Mucosa of stomach (tissue), 1 donor: ENCODE results near the gene TBC1D17.
"Not testable (repeated sequence)": the region's sequence is repeated elsewhere in the genome, so short reads cannot be mapped to it uniquely, and the experiment has no call there.

Experiments
- H3K27me3 ChIP-seq: one replicate; pipeline ENCODE4 v1.7.0; 2013; ENCODE audit warnings: mild to moderate bottlenecking, low read length; ENCODE audit not compliant: control insufficient read depth, insufficient read depth
- H3K36me3 ChIP-seq: one replicate; pipeline ENCODE4 v1.7.0; 2013; ENCODE audit warnings: low read length; ENCODE audit not compliant: control insufficient read depth, insufficient read depth
- H3K4me1 ChIP-seq: one replicate; pipeline ENCODE4 v1.7.0; 2013; ENCODE audit warnings: mild to moderate bottlenecking, low read length; ENCODE audit not compliant: control insufficient read depth, insufficient read depth
- H3K4me3 ChIP-seq: one replicate; pipeline ENCODE4 v1.7.0; 2013; ENCODE audit warnings: low read length
- H3K9ac ChIP-seq: one replicate; pipeline ENCODE4 v1.7.0; 2013; ENCODE audit warnings: mild to moderate bottlenecking, low read length, moderate library complexity
- H3K9me3 ChIP-seq: one replicate; pipeline ENCODE4 v1.7.0; 2013; ENCODE audit warnings: mild to moderate bottlenecking, low read length, moderate library complexity; ENCODE audit not compliant: control insufficient read depth
- donor health status: Pancreatic carcinoma.

Gene TBC1D17

DNA sequence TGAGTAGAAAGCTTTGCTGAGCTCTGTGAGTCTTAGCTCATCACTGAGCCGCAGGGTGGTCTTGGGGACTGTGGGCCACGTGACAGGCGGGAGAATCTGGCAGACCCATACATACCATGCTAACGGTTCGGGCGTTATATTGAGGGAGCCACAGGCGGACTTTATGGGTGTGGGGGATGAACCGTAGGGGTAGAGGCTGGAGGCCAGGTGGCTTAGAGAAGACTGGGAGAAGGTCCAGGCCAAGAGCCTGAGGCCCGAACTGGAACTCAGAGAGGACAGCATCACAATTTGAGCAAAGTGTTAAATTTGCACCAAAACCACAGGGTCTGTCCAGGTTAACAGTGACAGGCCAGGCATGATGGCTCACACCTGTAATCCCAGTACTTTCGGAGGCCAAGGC lies 36.2 kb downstream of the TBC1D17 start:
- Histone ChIP-seq H3K4me1 (peaks cover 3% of the 10 kb centered on the region), H3K9ac (no peak overlapping the region), H3K27me3 (no peaks in the 10 kb centered on the region), H3K9me3 (no peaks in the 10 kb centered on the region), H3K4me3 (no peak overlapping the region), H3K36me3 (peaks cover 8% of the 10 kb centered on the region)

DNA sequence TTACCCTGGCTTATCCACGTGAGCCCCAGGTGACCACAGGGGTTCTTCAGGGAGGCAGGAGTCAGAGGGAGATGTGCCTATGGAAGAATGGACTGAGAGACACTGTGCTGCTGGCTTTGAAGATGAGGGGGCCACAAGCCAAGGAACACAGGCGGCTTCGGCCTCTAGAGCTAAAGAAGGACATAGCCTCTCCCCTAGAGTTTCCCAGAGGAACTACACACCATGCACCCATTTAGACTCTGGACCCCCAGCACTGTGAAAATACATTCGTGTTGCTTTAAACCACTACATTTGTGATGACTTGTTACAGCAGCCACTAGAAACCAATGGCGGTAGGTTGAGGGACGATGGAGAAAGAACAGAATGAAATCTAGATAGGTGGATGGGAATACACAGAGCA lies 37.8 kb downstream of the TBC1D17 start:
- H3K27me3 ChIP-seq, result no peaks in the 10 kb centered on the region
- H3K4me1 ChIP-seq, result peaks cover 3% of the 10 kb centered on the region
- H3K4me3 ChIP-seq, result no peak overlapping the region
- H3K9me3 ChIP-seq, result no peaks in the 10 kb centered on the region
- no peak overlapping the region for H3K9ac ChIP-seq
- peaks cover 8% of the 10 kb centered on the region for H3K36me3 ChIP-seq

DNA sequence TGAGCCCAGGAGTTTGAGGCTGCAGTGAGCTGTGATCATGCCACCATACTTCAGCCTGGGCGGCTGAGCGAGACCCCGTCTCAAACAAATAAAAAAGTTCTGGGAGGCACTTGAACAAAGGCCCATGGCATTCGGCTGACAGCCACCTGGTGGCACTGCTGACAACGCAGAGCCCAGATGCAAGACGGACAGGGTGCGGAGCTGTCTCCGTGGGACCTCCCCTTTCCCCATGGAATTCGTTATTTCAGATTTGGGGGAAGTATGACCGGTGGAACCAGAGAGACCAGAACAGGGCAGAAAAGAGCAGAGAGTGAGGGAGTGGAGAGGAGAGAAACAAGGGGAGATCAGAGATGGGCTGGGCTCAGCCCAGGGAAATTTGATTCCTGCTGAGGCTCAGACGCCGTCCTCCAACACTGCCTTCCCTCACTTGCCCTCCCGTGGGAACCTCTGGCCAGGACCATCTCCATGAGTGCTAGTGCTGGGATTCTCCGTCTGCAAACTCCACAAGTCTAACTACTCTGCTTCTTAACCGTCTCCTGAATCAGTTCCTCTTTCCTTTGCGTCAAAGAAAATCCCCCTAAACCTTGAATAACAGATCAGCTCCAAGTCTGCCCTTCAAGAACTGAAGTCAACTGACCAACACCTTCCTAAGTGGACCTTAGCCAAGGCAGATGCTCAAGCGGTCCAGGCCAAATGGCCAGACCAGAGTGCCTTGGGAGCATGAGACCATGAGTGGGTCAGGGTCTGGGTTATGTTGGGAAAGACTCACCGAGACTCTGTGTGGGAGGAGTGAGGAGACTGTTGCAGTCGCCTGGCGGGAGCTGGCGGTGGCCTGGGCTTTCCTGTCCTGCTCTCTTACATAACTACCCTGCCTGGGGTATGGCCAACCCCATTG lies 39.6 kb downstream of the TBC1D17 start:
- Histone ChIP-seq H3K36me3 (peaks cover 8% of the 10 kb centered on the region), H3K4me1 (no peaks in the 10 kb centered on the region), H3K9me3 (no peaks in the 10 kb centered on the region)

DNA sequence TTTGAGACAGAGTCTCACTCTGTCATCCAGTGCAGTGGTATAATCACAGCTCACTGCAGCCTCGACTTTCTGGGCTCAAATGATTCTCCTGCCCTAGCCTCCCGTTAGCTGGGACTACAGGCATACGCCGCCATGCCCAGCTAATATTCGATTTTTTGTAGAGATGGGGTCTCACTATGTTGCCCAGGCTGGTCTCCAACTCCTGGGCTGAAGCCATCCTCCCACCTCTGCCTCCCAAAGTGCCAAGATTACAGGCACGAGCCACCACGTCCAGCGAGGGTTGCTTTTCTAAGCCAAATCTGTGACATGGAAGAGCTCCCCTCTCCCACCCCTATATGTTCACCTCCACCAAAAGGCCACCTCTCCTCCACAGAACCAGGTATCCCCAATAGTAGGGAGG lies 40.6 kb downstream of the TBC1D17 start:
- peaks cover 3% of the 10 kb centered on the region for H3K36me3 ChIP-seq

More for the DNA sequence above, 39.6 kb downstream of the TBC1D17 start:
- Histone ChIP-seq H3K9ac (no peak overlapping the region), H3K4me3 (no peak overlapping the region), H3K27me3 (no peaks in the 10 kb centered on the region)

DNA sequence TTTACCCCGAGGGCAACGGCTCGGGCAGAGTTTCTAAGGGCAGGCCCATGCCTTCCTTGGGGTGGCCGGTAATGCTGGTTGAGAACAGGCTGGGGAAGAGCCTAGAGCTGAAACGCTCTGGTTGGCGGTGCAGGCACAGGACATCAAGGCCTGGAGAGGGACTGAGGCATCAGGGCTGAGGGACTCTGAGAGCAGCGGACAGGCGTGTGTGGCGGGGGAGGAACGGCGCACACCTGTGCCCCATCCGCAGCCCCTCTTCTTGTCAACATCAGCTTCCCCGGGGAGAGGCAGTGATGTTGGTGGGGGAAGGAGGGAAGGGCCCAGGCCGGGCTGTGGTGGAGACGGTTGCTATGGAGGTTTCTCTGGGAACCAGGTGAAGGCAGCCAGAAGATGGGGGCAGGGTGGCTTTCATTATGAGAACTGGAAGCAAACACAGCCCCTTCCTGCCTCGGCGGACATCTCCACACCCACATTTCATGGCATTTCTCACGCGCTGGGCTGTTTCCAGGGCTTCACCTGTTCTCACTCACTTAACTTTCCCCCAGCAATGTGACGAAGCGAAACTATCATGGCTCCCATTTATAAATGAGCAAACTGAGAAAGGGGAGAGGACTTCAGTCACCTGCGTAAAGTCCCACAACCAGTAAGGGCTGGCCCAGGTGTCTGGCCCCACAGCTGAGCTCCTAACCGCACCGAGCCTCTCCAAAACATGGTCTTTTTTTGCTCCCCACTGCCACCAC lies 43.3 kb downstream of the TBC1D17 start:
- no peak overlapping the region for H3K9ac ChIP-seq
- no peaks in the 10 kb centered on the region for H3K27me3 ChIP-seq
- H3K36me3 ChIP-seq, result no peaks in the 10 kb centered on the region
- H3K9me3 ChIP-seq, result no peaks in the 10 kb centered on the region
- no peaks in the 10 kb centered on the region for H3K4me1 ChIP-seq
- no peak overlapping the region for H3K4me3 ChIP-seq

More for the DNA sequence above, 40.6 kb downstream of the TBC1D17 start:
- Histone ChIP-seq H3K4me3 (no peak overlapping the region), H3K9me3 (no peaks in the 10 kb centered on the region), H3K27me3 (no peaks in the 10 kb centered on the region), H3K9ac (no peak overlapping the region), H3K4me1 (no peaks in the 10 kb centered on the region)

DNA sequence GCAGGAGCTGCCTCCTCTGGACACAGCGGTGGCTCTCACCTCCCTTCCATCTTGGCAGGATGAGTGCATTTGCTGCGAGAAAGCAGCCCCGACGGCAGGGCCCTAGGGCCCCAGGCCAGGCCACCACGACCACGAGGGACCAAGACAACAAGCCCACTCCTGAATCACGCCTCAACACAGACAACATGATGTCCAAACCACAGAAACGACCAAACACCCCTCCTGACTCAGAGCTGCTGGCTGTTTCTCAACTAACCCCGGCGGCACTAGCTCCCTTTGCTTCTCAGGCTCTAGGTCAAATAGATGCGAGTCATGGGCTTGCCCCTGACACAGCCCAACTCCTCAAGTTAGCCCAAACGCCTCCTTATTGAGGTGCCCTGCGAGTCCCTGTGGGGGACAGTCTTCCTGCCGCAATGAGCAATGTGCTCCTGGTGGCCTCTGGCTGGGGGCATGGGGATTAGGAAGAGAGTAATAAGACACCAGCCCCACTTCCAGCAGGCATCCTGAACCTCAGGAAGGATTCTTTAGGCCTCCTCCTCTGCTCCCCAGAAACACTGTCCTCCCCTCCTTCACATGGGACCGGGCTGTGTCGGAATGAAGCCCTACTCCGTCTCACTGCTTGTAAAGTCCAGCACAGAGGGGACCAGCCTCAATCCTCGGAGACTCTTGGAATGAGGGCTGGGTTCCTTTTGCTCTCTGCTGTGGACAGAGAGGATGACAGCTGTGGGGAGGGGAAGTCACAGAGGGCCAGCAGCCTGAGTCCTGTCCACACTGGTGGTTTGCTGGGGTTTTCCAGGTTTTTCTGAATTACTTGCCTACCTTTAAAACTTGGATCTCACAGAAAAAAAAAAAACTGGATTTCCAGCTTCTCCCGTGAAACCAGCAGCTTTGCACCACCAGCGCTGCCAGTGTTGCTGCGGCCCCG lies 44.6 kb downstream of the TBC1D17 start:
- H3K4me1 ChIP-seq, result no peaks in the 10 kb centered on the region
- H3K36me3 ChIP-seq, result no peaks in the 10 kb centered on the region
- H3K27me3 ChIP-seq, result no peaks in the 10 kb centered on the region
- no peak overlapping the region for H3K4me3 ChIP-seq
- no peaks in the 10 kb centered on the region for H3K9me3 ChIP-seq
- H3K9ac ChIP-seq, result no peak overlapping the region

DNA sequence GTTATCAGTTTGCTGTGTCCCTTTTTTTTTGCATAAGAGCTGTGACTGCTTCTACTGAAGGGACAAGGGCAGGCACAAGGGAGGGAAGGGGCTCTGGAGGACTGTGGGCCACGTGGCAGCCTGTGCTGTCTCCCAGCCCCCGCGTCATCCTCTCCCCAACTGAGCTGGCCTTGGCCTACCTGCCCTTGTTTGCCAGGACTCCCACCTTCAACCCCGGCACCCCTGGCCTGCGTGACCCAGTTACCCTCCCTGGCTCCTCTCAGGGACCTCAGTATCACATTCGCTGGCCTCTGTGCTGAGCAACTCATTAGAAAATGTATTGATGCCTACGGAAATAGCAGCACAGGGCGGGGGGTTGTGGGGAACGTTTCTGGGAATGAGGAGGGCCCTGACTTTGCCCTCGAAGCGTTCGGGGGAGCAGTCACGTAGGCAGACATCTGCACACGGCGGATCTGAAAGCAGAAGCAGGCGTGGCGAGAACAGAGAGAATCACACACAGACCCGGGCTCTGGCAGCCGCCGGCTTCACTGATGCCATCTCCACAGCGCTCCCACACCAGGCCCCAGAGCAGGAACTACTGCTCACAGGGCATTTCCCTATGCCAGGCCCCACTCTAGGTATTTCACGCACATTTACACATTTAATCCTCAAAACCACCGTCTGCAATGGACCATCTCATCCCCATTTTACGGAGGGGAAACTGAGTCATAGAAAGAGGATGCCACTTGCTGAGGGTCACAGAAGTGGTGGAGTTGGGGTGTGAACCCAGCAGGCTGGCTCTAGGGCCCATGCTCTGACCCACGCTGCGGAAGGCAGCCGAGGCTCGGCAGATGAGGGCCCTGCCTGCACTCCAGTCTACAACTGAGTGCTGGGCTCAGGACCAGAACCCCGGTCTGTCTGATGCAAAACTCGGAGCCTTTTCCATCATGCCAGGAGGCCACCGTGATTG lies 45.8 kb downstream of the TBC1D17 start:
- Histone ChIP-seq H3K9ac (no peak overlapping the region), H3K36me3 (no peaks in the 10 kb centered on the region), H3K4me1 (peaks cover 10% of the 10 kb centered on the region), H3K9me3 (no peaks in the 10 kb centered on the region), H3K27me3 (no peaks in the 10 kb centered on the region), H3K4me3 (no peak overlapping the region)

DNA sequence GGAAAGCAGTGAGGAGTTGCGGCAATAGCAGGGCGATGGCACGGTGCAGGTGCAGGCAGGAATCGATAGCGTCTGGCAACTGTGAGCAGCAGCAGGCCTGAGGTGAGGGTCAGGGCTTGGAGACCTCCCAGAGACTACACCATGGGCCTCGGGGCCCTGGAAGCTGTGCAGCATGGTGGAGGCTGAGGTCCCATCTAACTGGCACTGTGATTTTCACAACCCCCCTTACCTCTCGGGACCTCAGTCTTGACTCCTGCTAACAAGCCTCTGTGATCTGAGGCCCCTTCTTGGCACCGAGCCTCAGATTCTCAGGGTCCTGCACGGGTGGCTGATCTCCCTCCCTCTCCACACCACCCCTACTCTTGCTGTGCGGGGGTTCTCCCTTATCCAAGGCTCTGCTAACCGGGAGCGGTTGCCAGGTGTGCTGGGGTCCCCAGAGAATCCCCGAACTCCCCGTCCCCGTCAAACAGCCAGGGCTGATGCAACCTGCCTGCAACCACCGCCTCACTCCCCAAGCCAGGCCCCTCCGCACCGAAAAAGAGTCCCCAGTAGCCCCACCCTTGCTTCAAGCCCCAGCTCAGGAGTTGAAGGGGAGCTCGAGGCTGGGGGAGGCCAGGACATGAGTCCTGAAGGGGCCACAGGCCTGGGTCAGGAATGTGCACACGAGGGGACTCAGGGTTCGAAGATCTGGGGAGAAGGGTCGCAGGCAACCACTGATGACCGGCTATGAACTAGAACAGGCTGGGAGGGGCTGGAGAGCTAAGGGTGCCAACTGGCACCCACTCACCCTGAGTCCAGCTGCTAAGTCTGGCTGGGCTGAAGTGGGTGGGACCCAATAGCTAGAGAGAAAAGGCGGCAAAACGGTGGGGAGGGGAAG lies 46.7 kb downstream of the TBC1D17 start:
- Histone ChIP-seq H3K9me3 (no peaks in the 10 kb centered on the region), H3K36me3 (no peaks in the 10 kb centered on the region), H3K4me1 (peaks cover 10% of the 10 kb centered on the region), H3K4me3 (no peak overlapping the region), H3K9ac (no peak overlapping the region), H3K27me3 (no peaks in the 10 kb centered on the region)

DNA sequence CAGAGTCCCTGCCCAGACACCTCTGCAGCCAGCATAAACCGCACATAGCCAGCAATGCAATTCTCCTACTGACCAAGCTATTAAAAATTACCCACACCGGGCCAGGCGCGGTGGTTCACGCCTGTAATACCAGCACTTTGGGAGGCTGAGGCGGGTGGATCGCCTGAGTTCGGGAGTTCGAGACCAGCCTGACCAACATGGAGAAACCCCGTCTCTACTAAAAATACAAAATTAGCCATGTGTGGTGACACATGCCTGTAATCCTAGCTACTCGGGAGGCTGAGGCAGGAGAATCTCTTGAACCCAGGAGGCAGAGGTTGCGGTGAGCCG lies 47.3 kb downstream of the TBC1D17 start:
- not testable (repeated sequence) for H3K9me3 ChIP-seq, H3K9ac ChIP-seq, H3K36me3 ChIP-seq, H3K4me3 ChIP-seq, H3K4me1 ChIP-seq, H3K27me3 ChIP-seq

DNA sequence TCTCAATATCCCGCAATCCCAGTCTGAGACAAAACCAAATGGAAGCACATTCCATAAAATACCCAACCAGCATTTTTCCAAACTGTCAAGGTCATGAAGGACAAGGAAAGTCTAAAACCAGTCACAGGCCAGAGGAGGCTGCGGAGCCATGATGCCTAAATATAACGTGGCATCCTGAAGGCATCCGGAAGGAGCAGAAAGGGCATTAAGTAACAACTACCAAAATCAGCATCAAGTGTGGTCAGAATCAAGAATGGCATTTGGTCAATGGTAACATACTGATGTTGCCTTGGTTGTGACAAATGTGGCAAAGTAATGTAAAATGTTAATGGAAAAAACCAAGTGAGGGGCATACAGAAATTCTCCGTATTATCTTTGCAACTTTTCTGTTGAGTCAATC lies 48.0 kb downstream of the TBC1D17 start:
- no peaks in the 10 kb centered on the region for H3K36me3 ChIP-seq
- no peak overlapping the region for H3K9ac ChIP-seq
- no peak overlapping the region for H3K4me3 ChIP-seq
- peaks cover 15% of the 10 kb centered on the region for H3K4me1 ChIP-seq
- H3K27me3 ChIP-seq, result no peaks in the 10 kb centered on the region
- H3K9me3 ChIP-seq, result no peaks in the 10 kb centered on the region
